DMS53 treated with DMSO at 0.1 percent for 48 hours (cell line): ENCODE data around the gene ZNF774.
A peak's percentile ranks its signal among the peaks of the same experiment; 100 is the strongest.
"Not testable (repeated sequence)": the region's sequence is repeated elsewhere in the genome, so short reads cannot be mapped to it uniquely, and the experiment has no call there.

Source experiments
- DNase-seq: peaks from one replicate; lab custom pipeline; 2025; ENCODE audit not compliant: unreplicated experiment; lab: John Stamatoyannopoulos, UW

Gene ZNF774

DNA sequence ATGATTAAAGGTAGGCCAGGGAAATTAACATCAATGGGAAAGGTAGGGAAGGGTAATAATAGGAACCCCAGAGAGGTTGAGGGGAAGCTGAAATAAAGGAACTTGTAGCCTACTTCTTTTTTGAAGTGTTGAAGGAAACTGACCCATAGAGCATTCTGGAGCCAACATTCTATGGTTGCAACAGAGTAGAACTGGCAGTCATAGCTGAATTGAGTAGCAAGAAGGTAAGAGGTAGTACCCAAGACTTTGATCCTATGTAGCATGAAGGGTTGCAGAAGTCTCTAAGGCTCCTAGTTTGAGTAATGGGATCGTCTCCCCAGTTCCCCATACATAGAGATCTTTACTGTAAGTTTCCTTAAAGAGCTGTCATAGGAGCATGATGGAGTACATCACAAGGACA is 7.4 kb upstream of the ZNF774 start:
- no peak for DNase-seq

DNA sequence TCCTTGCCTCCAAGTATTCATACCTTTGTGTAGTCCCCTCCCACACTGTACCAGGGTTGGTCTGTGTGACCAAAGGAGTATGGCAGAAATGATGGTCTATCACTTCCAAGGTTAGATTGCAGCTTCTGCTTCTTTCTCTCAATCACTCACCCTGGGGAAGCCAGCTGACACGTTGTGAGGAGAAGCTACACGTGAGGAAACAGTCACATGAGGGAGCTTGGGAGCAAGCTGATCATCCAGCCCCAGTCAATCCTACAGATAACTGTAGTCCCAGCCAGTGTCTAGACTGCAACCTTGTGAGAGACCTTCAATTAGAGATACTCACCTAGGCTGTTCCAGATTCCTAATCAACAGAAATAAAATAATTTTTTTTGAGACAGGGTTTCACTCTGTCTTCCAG is 6.2 kb upstream of the ZNF774 start:
- no peak for DNase-seq

- DNase-seq, result not testable (repeated sequence)
Measured at GRCh38 chr15:90347431-90348065, 4.5 kb upstream of the ZNF774 start.

DNA sequence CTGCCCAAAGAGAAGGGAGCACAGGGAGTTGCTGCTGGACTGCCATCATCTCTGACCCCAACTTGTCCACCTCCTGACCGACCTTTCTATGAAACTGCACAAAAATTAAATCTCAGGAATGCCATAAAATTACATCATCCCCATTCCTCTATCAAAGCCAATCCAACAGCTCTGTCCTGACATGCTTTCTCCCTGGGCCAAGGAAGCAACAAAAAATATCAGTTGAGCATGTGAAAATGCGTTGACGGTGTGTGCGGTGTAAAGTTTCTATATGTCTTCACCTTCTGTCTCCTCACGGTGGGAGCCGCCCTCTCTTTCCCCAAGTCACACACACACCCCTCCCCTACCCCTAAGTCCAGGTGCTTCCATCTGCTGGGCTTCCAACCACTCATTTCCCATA is 3.6 kb upstream of the ZNF774 start:
- DNase-seq, result no peak

GRCh38 chr15:90349072-90349471 is 3.0 kb upstream of the ZNF774 start:
- DNase-seq, result no peak

GRCh38 chr15:90349821-90350220 is 2.3 kb upstream of the ZNF774 start:
- DNase-seq, result no peak

DNA sequence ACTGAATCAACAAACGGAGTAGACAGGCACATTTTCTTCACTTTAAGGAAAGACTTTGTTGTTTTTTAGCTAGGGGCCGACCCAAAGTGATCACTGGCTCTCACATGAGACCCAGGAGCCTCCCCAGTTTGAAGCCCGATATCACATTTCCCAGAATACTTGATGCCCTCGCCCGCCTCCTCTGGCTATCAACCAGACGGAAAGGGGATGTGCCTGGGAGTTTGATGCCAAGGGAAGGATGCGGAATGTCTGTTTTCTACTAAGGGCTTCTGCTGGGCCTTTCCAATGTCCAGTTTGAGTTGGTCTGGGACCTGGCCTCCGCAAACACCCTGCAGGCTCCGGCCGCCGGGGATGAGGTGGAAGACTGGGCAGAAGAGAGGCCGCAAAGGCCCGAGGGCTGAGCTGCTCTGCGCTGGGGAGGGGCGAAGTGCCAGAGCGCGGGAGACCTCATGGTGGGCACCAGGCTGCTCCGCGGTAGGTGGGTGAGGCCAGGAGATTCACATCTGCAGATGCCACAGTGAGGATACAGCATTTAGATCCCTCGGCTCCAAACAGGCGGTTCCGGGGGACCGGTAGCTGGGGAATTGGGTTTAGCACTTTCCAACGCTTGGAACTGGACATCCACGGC is 491 bp upstream of the ZNF774 start:
- DNase-seq, result no peak

DNA sequence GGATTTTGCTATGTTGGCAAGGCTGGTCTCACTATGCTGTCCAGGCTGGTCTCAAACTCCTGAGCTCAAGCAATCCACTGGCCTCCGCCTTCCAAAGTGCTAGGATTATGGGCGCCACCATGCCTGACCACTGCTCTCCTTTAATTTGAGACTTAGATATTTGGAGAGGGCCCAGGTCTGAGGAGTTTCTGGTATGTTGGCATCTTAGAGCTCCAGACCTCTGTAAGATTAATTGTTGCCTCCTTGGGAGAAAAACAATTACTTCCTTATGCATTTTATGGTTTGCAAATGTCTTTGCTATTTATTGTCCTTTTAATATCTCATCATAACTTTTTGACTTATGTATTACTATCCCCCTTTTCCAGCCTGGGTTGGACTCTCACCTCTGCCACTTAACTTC is 2.9 kb downstream of the ZNF774 start:
- no peak for DNase-seq

- DNase-seq, result no peak
Measured at GRCh38 chr15:90358124-90359033, 6.3 kb downstream of the ZNF774 start.

DNA sequence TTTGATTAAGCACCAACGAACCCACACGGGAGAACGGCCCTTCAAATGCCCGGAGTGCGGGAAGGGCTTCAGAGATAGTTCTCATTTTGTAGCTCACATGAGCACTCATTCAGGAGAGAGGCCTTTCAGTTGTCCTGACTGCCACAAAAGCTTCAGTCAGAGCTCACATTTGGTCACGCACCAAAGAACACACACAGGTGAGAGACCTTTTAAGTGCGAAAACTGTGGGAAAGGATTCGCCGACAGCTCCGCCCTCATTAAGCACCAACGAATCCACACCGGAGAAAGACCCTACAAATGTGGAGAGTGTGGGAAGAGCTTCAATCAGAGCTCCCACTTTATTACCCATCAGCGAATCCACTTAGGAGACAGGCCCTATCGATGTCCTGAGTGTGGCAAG is 8.7 kb downstream of the ZNF774 start:
- no peak for DNase-seq

GRCh38 chr15:90362936-90363212 is 10.8 kb downstream of the ZNF774 start:
- no peak for DNase-seq

GRCh38 chr15:90364251-90364650 is 12.2 kb downstream of the ZNF774 start:
- DNase-seq, result no peak

- DNase-seq, result no peak
Measured at GRCh38 chr15:90365414-90366055, 13.5 kb downstream of the ZNF774 start.

GRCh38 chr15:90367576-90367975 is 15.5 kb downstream of the ZNF774 start:
- no peak for DNase-seq

DNA sequence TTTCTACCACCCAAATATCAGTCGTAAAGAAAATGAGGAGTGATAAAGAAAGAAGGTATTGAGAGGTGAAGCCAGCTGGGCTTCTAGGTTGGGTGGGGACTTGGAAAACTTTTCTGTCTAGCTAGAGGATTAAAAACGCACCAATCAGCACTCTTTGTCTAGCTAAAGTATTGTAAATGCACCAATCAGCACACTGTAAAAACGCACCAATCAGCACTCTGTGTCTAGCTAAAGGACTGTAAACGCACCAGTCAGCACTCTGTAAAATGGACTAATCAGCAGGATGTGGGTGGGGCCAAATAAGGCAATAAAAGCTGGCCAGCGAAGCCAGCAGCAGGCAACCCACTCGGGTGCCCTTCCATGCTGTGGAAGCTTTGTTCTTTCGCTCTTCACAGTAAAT is 23.0 kb downstream of the ZNF774 start:
- no peak for DNase-seq

- no peak for DNase-seq
Measured at GRCh38 chr15:90376789-90377188, 24.7 kb downstream of the ZNF774 start.

DNA sequence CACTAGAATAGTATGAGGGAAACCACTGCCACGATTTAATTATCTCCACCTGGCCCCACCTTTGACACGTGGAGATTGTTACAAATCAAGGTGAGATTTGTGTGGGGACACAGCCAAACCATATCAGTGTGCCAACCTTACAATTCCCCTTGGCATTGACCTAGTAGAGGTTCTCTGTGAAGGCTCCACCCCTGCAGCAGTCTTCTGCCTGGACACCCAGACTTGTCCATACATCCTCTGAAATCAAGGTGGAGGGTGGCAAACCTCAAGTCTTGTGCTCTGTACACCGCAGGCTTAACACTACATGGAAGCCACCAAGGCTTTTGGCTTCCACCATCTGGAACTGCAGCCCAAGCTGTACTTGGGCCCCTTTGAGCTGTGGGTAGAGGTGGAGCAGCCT is 27.2 kb downstream of the ZNF774 start:
- DNase-seq, result no peak

DNA sequence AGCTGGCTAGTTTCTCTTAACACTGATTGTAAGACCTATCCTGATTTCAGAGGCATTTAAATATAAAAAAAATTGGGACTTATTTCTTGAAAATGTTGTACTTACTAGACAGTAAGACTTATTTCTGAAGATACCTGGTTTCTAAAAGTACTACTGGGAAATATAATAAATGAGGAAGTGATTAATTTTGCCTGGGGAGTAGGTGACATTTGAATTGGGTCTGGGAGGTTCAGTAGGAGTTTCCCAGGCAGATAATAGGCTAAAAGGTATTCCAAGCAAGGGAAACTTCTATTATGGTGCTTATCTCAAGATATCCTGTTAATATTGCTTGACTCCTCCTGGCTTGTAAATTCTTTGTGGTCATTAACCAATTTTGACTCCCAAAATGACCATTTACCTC is 29.4 kb downstream of the ZNF774 start:
- DNase-seq, result no peak

- DNase-seq, result no peak
Measured at GRCh38 chr15:90382320-90382719, 30.2 kb downstream of the ZNF774 start.

GRCh38 chr15:90386221-90386620 is 34.1 kb downstream of the ZNF774 start:
- DNase-seq, result no peak

DNA sequence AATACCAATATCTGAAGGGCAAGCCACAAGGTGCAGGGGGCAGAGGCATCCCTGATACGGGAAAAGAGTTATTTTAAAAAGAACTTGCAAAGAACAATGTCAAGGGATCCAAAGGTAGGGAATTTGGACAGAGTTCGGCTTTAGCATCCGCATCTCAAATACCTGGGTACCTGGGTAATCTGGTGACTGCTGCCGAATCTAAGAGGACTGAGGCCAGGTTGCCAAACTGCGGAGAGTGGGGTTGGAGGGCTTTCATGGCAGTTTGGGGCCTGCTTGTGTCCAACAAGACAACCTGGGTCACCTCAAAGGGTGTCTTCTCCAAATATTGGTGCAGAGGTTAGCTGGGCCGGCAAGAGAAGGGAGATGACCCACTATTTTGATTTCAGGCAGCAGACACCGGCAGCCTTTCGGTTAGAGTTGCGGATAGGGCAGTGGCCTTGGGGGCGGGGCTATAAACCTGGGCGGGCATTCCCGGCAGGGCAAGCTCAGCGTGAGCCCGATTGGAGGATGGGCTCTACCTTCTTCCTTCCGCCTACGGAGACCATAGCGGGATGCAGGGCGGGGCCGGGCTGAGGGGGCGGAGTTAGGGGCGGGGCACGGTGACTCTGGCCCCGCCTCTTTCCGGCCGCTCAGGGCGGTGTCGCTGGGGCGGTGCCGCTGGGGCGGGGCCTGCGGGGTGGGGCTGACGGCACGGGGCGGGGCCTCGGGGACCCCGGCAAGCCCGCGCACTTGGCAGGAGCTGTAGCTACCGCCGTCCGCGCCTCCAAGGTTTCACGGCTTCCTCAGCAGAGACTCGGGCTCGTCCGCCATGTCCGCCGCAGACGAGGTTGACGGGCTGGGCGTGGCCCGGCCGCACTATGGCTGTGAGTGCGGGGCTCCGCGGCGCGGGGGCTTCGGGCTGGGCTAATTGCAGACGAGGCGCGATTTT is 35.7 kb downstream of the ZNF774 start, which contains the start of gene IQGAP1:
TSS of gene IQGAP1 (plus strand) at position 709 of the 928 bp plus-strand sequence. CDS start at position 809, 100 bp downstream.
- DNase-seq, result peak; percentile 80
